Psoas muscle (tissue), 8 donors: Measurements from ENCODE around the gene LRRC8C. TPM values are rescaled to one million over a fixed set of nuclear protein-coding genes. Genes with fewer than 3 reads are reported as not detected.
A peak's percentile ranks its signal among the peaks of the same experiment; 100 is the strongest.

Experiments used
- ATAC-seq, 4 donors: fragments of 200-7000 bp; cut with Tn5 transposase; one replicate each; pipeline ENCODE4 v1.9.1; 2020; ENCODE audit warnings: moderate library complexity in 3 of 4, mild to moderate bottlenecking in 2 of 4
- DNase-seq, 2 donors: peaks; one replicate each; pipeline ENCODE4 v3.0.0-alpha.2; 2020
- H3K27ac ChIP-seq: fragments of 200-600 bp; one replicate; pipeline ENCODE4 v1.8.0; 2022
- H3K27me3 ChIP-seq, 3 donors: fragments of 200-600 bp in 1 of 3; one replicate each; pipeline versions ENCODE4 v1.6.1 to v1.8.0; 2013 to 2022; ENCODE audit warnings: low read length in 2 of 3, mild to moderate bottlenecking in 2 of 3, moderate library complexity in 1 of 3; ENCODE audit not compliant: insufficient read depth in 3 of 3
- H3K36me3 ChIP-seq, 2 donors: fragments of 200-600 bp in 1 of 2; one replicate each; pipeline versions ENCODE4 v1.6.1 to v1.8.0; 2013 to 2022; ENCODE audit warnings: low read depth in 1 of 2, mild to moderate bottlenecking in 1 of 2, moderate library complexity in 1 of 2; ENCODE audit not compliant: insufficient read depth in 1 of 2
- H3K4me1 ChIP-seq: fragments of 200-600 bp; one replicate; pipeline ENCODE4 v1.8.0; 2022
- H3K4me3 ChIP-seq: fragments of 200-600 bp; one replicate; pipeline ENCODE4 v1.8.0; 2022; ENCODE audit warnings: mild to moderate bottlenecking
- H3K9me3 ChIP-seq: fragments of 200-600 bp; one replicate; pipeline ENCODE4 v1.8.0; 2022
- CTCF ChIP-seq: fragments of 200-600 bp; IDR thresholded peaks from one replicate; pipeline ENCODE4 v1.8.0; 2022; ENCODE audit warnings: antibody characterized with exemption
- WGBS, 3 donors: extraction: QIAGEN DNeasy Blood & Tissue Kit; methylation state at CpG; one replicate each; pipeline versions ENCODE4 v1.1.6 to v1.1.7; 2013; 5-methylcytosine and 5-hydroxymethylcytosine counted together
- intact Hi-C, 2 donors: fragments of 100-400 bp; cut with DNase I; formaldehyde crosslinking; loops; one replicate each; pipeline versions ENCODE4 v1.11.0 to v1.14.2; 2022
- long read RNA-seq, 2 donors: library from polyadenylated mRNA; unstranded; transcript quantifications; one replicate each; pipeline ENCODE4 v2.0.0, GENCODE V29; 2021
- polyA plus RNA-seq, 3 donors: library from polyadenylated mRNA; stranded (reverse); fragments of 200-250 nt; gene quantifications; one replicate each; pipeline ENCODE4 v1.2.3, GENCODE V29; 2013
- total RNA-seq, 4 donors: library from RNA; stranded (reverse); fragmentation: NEBNext Ultra II Directional in 2 of 4; extraction: Animal tissue kit (Norgen Biotek cat#: 25700) in 2 of 4; gene quantifications; one replicate each; pipeline versions ENCODE4 v1.2.1 to v1.2.4, GENCODE V29; 2021 to 2023
- donor health status: healthy with polysubstance abuse.
- donor health status: DM: no; HTN: no; CAD: no; lungs with moderate emphysema.
- donor health status: Bipolar disorder and iron deficiency.
- donor health status: healthy.
- donor health status: DM: yes; HTN: yes; CAD: no.
- donor health status: DM: no; HTN: no; CAD: no.
- donor health status: DM: no; HTN: no; CAD: no.
- donor health status: DM: yes; HTN: yes; CAD: no.

Gene LRRC8C
- total RNA-seq: 1 to 10 TPM; 2.8 to 4.1 (median 3.2) TPM
- 1 to 10 TPM; 1.4 to 1.8 (median 1.8) TPM for polyA plus RNA-seq
- long read RNA-seq, donor 1, full-length matches to known transcripts: 1 of 1 reads
- long read RNA-seq, donor 1, partial matches to known transcripts: 0 of 1 reads
- long read RNA-seq, donor 1, other reads (novel, unspliced or antisense): 0 of 1 reads
- long read RNA-seq, donor 2, full-length matches to known transcripts: 5 of 5 reads
- long read RNA-seq, donor 2, partial matches to known transcripts: 0 of 5 reads
- long read RNA-seq, donor 2, other reads (novel, unspliced or antisense): 0 of 5 reads

- peaks cover 0 to 7% (median 0%) of the 10 kb centered on the region in 3 donors for H3K27me3 ChIP-seq
- peak within 1 kb of the TSS; percentile 81 for H3K4me3 ChIP-seq
- H3K27ac ChIP-seq: peak within 1 kb of the TSS; percentile 75
- no peaks in the 10 kb centered on the region for H3K9me3 ChIP-seq
- no peaks in the 10 kb centered on the region for H3K4me1 ChIP-seq
- intact Hi-C loops: loop anchor here (1.0 to 2.0 kb wide), 2 partner anchors 130 kb away; no protein-coding TSS in a partner anchor
- WGBS, 3 donors: 0 to 1% (median 0%) methylated on average over 53 to 76 of the region's 76 CpGs
- DNase-seq (peak; percentile 86 to 89), ATAC-seq (peak; percentile 89 to 96 (median 94))
- peak; percentile 55 for TF ChIP-seq CTCF
- no peaks in the 10 kb centered on the region for H3K36me3 ChIP-seq
These were observed at the start of gene LRRC8C for GRCh38 chr1:89632657-89633247. LRRC8C (plus strand) TSS chr1:89633120; CDS start chr1:89686474, 53,354 bp downstream.

- DNase-seq (no peak), ATAC-seq (no peak)
- Histone ChIP-seq H3K27ac (no peak overlapping the region), H3K36me3 (peaks cover 0 to 73% of the 10 kb centered on the region in 2 donors), H3K27me3 (no peaks in the 10 kb centered on the region), H3K4me3 (no peak overlapping the region), H3K4me1 (peaks cover 2% of the 10 kb centered on the region), H3K9me3 (no peaks in the 10 kb centered on the region)
- intact Hi-C loops: no loop called here
- no peak for TF ChIP-seq CTCF
- 85 to 93% (median 92%) methylated on average over 2 of the region's 2 CpGs for WGBS, 3 donors
These were observed 48.7 kb upstream of the LRRC8C start for GRCh38 chr1:89584211-89584610.

GRCh38 chr1:89584781-89585180, 48.1 kb upstream of the LRRC8C start:
- Histone ChIP-seq H3K4me1 (peaks cover 2% of the 10 kb centered on the region), H3K36me3 (peaks cover 0 to 68% of the 10 kb centered on the region in 2 donors), H3K27me3 (no peaks in the 10 kb centered on the region), H3K4me3 (no peak overlapping the region), H3K9me3 (no peaks in the 10 kb centered on the region), H3K27ac (no peak overlapping the region)
- no peak for TF ChIP-seq CTCF
- 83 to 90% (median 87%) methylated on average over 3 of the region's 3 CpGs for WGBS, 3 donors
- intact Hi-C loops: no loop called here
- no peak for ATAC-seq
- DNase-seq: no peak

- no peak for TF ChIP-seq CTCF
- H3K4me1 ChIP-seq: peaks cover 12% of the 10 kb centered on the region
- no peak for DNase-seq
- H3K36me3 ChIP-seq: peaks cover 0 to 40% of the 10 kb centered on the region in 2 donors
- no peaks in the 10 kb centered on the region for H3K9me3 ChIP-seq
- H3K27me3 ChIP-seq: no peaks in the 10 kb centered on the region
- no peak overlapping the region for H3K27ac ChIP-seq
- intact Hi-C loops: no loop called here
- ATAC-seq: peak in 3 of 4 donors; percentile 28 to 72 (median 68)
- 82 to 91% (median 86%) methylated on average over 4 of the region's 4 CpGs for WGBS, 3 donors
- H3K4me3 ChIP-seq: no peak overlapping the region
These were observed 45.2 kb upstream of the LRRC8C start for GRCh38 chr1:89587729-89588161.
